ENCODE measurements around the gene PTPRF.

PTPRF gene

DNA sequence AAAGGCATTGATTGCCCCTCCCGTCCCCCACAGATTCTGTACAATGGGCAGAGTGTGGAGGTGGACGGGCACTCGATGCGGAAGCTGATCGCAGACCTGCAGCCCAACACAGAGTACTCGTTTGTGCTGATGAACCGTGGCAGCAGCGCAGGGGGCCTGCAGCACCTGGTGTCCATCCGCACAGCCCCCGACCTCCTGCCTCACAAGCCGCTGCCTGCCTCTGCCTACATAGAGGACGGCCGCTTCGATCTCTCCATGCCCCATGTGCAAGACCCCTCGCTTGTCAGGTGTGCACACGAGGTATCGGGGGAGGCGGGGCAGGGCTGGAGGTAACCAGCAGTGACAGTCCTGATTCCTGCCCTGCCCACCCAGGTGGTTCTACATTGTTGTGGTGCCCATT lies 74.5 kb downstream of the PTPRF start:
- no peak for DNase-seq (ENCODE audit: low read depth in 2 of 2)

- DNase-seq (ENCODE audit: low read depth in 2 of 2): no peak
Observed at GRCh38 chr1:43605766-43606165, 75.1 kb downstream of the PTPRF start.

DNA sequence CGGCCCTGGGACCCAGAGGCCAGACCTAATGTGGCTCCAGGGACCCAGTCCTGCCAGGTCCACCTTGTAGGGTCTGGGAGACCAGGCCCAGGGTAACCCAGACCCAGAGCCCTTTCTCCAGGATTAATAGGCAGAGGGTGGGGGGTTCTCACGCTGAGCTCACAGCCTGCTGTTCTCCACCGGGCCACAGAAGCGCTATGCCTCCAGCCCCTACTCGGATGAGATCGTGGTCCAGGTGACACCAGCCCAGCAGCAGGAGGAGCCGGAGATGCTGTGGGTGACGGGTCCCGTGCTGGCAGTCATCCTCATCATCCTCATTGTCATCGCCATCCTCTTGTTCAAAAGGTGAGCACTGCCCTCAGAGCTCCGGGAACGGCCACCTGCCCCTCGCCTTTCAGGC lies 75.9 kb downstream of the PTPRF start:
- no peak for DNase-seq (ENCODE audit: low read depth in 2 of 2)

- DNase-seq (ENCODE audit: low read depth in 2 of 2): no peak
Observed at GRCh38 chr1:43608827-43609226, 78.1 kb downstream of the PTPRF start.

DNA sequence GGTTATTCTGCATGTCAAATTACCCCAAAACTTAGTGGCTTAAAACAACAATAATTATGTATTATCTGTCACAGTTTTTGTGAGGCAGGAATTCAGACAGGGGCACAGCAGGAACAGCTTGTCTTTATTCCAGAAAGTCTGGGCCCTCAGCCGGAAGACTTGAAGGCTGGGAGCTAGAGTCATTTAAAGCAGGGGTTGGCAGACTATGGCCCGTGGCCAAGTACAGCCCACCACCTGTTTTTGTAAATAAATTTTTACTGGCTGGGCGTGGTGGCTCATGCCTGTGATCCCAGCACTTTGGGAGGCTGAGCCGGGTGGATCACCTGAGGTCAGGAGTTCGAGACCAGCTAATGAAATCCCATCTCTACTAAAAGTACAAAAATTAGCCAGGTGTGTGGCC lies 79.7 kb downstream of the PTPRF start:
- no peak for DNase-seq (ENCODE audit: low read depth in 2 of 2)

GRCh38 chr1:43611950-43612349 lies 81.3 kb downstream of the PTPRF start:
- no peak for DNase-seq (ENCODE audit: low read depth in 2 of 2)

- no peak for DNase-seq (ENCODE audit: low read depth in 2 of 2)
Observed at GRCh38 chr1:43612406-43612805, 81.7 kb downstream of the PTPRF start.

DNA sequence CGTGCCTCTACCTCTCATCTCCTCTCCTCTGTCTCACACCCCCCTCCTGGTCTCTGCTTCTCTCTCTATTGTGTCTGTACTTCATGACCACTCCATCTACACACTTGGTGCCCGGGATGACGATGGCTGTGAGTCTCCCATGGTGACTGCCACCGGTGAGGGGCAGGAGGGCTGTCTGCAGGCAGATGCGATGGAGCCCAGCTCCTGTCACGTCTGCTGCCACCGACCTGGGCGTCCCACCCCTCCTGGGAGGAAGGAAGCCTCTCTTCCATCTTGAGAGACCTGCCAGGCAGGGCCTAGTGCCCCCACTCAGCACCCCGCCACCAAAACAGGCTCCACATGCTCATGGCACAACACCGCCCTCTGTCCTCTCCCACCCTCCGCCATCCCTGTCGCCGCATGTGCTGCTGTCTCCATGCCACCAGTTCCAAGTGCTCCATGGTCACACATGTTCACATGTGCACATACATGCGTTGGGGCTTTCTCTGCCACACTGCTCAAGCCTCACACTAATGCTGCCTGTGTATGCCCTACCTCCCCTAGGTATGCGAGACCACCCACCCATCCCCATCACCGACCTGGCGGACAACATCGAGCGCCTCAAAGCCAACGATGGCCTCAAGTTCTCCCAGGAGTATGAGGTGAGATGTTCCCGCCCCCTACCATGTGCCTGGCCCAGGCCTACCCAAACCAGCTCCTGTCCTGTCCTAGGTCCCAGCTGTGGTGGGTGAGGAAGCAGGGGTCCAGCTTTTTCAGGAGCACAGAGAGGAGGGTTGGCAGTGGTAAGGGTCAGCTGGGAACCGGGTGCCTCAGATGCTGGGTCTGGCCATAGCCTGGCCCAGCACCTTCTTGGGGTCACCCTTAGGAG lies 82.6 kb downstream of the PTPRF start:
- no peak for DNase-seq (ENCODE audit: low read depth in 2 of 2)

DNA sequence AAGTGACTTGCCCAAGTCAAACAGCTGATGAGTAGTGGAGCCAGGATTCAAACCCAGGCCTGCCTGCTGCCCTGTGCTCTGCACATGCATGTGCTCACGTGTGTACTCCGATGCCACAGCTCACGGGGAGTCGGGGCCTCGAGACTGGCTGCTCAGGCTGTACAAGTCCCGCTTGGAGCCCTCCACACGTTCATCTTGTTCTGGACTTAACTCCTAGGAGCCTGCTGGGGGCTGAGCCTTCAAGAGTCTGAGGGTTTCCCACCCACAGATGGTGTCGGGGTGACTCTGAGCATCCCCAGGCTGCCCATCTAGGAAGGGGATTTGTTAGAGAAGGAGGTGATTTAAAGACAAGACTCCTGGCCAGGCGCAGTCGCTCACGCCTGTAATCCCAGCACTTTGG lies 83.5 kb downstream of the PTPRF start:
- no peak for DNase-seq (ENCODE audit: low read depth in 2 of 2)

DNA sequence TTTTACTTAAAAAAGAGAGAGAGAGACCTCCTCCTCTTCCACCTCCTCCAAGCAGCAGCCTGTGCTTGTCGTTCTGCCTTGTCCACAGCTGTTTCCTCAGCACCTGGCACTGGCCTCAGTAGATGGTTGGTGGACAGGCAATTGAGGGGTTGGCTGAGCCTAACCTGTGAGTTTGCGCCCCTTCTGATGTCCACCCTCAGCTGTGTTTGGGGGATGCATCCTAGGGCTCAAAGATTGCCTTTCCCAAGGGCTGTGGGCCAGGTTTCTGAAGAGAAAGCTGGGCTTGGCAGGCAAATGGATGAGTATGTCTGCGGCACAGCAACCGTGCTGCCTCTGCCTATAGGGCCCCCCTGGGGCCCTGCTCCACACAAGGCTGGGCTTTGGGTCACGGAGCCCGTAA lies 84.2 kb downstream of the PTPRF start:
- DNase-seq (ENCODE audit: low read depth in 2 of 2): no peak

- no peak for DNase-seq (ENCODE audit: low read depth in 2 of 2)
Observed at GRCh38 chr1:43616383-43616782, 85.7 kb downstream of the PTPRF start.

DNA sequence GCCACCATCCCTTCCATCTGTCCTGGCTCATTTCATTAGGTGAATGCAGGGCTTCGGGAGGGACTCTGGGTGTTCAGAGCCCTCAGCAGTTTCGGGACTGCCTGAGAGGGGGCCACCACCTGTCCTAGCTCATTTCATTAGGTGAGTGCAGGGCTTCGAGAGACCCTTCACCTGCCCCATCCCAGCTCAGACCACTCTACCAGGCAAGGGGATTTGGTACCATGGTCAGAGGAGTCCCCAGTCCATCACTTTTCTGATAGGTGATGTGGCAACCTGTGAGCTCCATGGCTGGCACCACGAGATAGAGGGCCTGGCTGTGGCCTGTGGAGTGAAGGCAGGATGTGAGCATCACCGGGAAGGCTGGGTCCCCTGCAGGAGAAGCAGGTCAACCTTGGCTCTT lies 86.3 kb downstream of the PTPRF start:
- DNase-seq (ENCODE audit: low read depth in 2 of 2): no peak

DNA sequence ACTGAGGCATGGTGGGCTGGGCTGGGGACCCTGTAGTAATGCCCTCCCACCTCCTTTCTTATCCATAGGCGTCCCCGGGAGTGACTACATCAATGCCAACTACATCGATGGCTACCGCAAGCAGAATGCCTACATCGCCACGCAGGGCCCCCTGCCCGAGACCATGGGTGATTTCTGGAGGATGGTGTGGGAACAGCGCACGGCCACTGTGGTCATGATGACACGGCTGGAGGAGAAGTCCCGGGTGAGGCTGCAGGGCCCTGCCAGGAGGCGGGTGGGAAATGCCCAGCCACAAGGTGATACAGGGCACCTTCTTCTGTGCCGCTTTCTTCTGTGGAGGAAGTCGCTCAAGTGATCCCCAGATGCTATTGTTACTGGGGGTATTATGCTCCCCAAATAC lies 87.0 kb downstream of the PTPRF start:
- no peak for DNase-seq (ENCODE audit: low read depth in 2 of 2)

DNA sequence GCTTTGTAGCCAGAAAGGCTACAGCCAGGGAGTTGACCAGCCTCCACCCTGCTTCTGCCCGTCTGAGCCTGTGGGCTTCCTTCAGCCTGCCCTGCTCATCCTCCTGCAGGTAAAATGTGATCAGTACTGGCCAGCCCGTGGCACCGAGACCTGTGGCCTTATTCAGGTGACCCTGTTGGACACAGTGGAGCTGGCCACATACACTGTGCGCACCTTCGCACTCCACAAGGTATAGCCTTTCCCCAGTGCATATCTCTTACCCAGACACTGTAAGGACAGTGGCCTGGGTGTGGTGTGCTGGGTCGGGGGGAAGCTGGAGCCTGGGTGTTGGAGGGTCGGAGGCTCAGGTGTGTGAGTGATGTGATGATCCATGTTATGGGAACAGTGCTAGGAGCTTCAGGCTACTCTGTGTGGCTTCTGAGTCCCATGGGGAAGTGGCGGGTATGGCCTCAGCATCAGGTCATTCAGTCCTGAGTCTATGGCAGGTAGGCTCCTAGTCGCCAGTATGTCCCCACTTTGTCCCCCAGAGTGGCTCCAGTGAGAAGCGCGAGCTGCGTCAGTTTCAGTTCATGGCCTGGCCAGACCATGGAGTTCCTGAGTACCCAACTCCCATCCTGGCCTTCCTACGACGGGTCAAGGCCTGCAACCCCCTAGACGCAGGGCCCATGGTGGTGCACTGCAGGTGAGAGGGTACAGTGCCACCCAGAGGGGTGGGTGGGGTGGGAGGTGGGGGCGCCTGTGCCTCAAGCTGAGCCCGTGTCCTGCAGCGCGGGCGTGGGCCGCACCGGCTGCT lies 88.0 kb downstream of the PTPRF start:
- DNase-seq (ENCODE audit: low read depth in 2 of 2): no peak

DNA sequence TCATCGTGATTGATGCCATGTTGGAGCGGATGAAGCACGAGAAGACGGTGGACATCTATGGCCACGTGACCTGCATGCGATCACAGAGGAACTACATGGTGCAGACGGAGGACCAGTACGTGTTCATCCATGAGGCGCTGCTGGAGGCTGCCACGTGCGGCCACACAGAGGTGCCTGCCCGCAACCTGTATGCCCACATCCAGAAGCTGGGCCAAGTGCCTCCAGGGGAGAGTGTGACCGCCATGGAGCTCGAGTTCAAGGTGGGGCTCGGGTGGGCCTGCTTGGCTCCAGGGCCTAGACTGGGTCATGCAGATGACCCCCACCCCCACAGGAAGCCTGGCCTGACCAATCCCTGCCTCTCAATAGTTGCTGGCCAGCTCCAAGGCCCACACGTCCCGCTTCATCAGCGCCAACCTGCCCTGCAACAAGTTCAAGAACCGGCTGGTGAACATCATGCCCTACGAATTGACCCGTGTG lies 88.7 kb downstream of the PTPRF start:
- no peak for DNase-seq (ENCODE audit: low read depth in 2 of 2)

DNA sequence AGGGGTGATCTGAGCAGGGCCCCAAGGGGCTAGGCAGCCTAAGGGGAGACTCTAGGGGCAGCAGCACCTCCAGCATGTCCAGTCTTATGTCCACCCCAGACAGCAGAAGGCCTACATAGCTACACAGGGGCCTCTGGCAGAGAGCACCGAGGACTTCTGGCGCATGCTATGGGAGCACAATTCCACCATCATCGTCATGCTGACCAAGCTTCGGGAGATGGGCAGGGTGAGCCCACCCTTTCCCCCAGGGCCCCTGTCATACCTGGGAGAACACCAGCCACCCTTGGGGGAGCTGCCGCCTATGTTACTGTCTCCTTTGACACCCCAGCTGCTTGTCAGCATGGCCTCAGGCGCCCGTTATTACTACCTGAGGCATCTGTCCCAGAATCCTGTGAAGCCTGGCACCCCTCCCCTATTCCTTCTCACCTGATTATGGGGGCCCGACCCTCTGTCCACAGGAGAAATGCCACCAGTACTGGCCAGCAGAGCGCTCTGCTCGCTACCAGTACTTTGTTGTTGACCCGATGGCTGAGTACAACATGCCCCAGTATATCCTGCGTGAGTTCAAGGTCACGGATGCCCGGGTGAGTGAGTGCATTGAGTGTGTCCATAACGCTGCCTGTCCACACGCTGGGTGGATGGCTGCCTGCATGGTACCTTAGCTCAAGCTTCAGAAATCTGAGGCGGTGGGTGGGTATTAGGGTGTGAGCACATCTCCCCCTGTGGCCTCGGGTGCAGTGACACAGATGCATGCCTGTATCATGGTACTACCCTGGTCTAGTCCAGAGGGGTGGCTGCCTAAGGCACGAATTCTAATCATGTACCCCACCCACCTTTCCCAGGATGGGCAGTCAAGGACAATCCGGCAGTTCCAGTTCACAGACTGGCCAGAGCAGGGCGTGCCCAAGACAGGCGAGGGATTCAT lies 89.6 kb downstream of the PTPRF start:
- DNase-seq (ENCODE audit: low read depth in 2 of 2): no peak

- no peak for DNase-seq (ENCODE audit: low read depth in 2 of 2)
Observed at GRCh38 chr1:43620956-43621355, 90.3 kb downstream of the PTPRF start.

DNA sequence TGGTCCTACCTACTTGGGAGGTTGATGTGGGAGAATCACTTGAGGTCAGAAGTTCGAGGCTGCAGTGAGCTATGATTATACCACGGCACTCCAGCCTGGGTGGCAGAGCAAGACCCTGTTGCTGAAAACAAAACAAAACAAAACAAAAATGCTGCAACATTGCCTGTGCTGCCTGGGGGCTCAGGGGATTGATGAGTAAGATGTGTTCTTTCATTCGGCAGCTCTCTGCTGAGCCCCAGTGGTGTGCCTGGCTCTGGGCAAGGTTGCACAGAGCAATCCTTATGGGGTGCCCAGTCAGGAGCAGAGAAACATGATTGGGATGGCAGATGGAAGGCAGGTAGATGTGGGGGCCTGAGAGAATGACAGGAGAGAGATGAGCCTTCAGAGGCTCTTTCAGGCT lies 90.7 kb downstream of the PTPRF start:
- no peak for DNase-seq (ENCODE audit: low read depth in 2 of 2)

DNA sequence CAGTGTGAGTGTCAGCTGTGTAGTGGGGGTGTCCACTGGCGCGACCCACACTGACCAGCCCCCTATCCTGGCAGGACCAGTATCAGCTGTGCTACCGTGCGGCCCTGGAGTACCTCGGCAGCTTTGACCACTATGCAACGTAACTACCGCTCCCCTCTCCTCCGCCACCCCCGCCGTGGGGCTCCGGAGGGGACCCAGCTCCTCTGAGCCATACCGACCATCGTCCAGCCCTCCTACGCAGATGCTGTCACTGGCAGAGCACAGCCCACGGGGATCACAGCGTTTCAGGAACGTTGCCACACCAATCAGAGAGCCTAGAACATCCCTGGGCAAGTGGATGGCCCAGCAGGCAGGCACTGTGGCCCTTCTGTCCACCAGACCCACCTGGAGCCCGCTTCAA lies 91.2 kb downstream of the PTPRF start:
- no peak for DNase-seq (ENCODE audit: low read depth in 2 of 2)

- no peak for DNase-seq (ENCODE audit: low read depth in 2 of 2)
Observed at GRCh38 chr1:43622471-43622870, 91.8 kb downstream of the PTPRF start.

GRCh38 chr1:43622901-43623780 lies 92.5 kb downstream of the PTPRF start:
- no peak for DNase-seq (ENCODE audit: low read depth in 2 of 2)

Measured in stimulated activated CD8-positive, alpha-beta memory T cell treated with anti-CD3 and anti-CD28 coated beads, Interleukin-7, amount 100 ng/mL, for 1 hour (primary cell).